ENCODE measurements around the gene IL2RA. TPM values are rescaled to one million over a fixed set of nuclear protein-coding genes. Genes with fewer than 3 reads are reported as not detected.

Gene IL2RA
- total and polyA plus RNA-seq, 9 of the 15 experiments (the other 6 are each of a cell fraction or from before 2014, with no cell fraction given) = 0.95 TPM; not detected in 8

- ATAC-seq = no peak
- intact Hi-C loops (cut with micrococcal nuclease) = no loop called here
- no peak overlapping the region for H3K4me2 ChIP-seq (ENCODE audit: insufficient read depth, low read length)
- no peak for DNase-seq (ENCODE audit: extremely low read depth in 1 of 4, low spot score in 3 of 4)
- POLR2A ChIA-PET = interaction anchor here (0.6 kb wide), 1 partner anchor 54 kb away, joined by 3 read pairs; no protein-coding TSS in a partner anchor
- H3K27ac ChIP-seq (ENCODE audit: extremely low read depth, low read depth, low read length) = no peak overlapping the region
- H3K4me3 ChIP-seq = no peak overlapping the region
- no peak for FAIRE-seq
- H3K9me3 ChIP-seq (replicated peaks; ENCODE audit: control insufficient read depth, insufficient read depth, low read depth, low read length) = no peaks in the 10 kb centered on the region
- in situ Hi-C loops (cut with MboI) = no loop called here
- no peak overlapping the region for H2AFZ ChIP-seq (ENCODE audit: low read depth, low read length)
- peaks cover 86% of the 10 kb centered on the region for H3K79me2 ChIP-seq (ENCODE audit: control insufficient read depth, insufficient read depth, low read length)
- peaks cover 21% of the 10 kb centered on the region for H4K20me1 ChIP-seq (replicated peaks; ENCODE audit: control insufficient read depth, insufficient read depth, low read length)
- no peaks in the 10 kb centered on the region for H3K27me3 ChIP-seq (ENCODE audit: control insufficient read depth in 2 of 2, insufficient read depth in 2 of 2, low read length in 2 of 2)
- peaks cover 82% of the 10 kb centered on the region for H3K36me3 ChIP-seq (ENCODE audit: control insufficient read depth, insufficient read depth, low read length)
- BruUV-seq (replicated peaks) = no TSS peak
- H3K9ac ChIP-seq (ENCODE audit: insufficient read depth in 1 of 2, low read depth in 2 of 2, low read length in 2 of 2) = no peak overlapping the region
- 97% methylated on average over 7 of the region's 7 CpGs for whole genome bisulfite sequencing (ENCODE audit: insufficient coverage, low coverage, missing lambda C conversion rate)
- CTCF ChIA-PET (ENCODE audit: low intra/inter-chr PET ratio) = no interaction called here
- H3K9me1 ChIP-seq (ENCODE audit: control insufficient read depth, insufficient read depth, low read length) = no peaks in the 10 kb centered on the region
- peaks cover 4 to 12% of the 10 kb centered on the region in 2 experiments; a peak in 3 of 5 replicates for H3K4me1 ChIP-seq (replicated peaks in 1 of 2; ENCODE audit: control insufficient read depth in 2 of 2, insufficient read depth in 2 of 2, low read length in 2 of 2)
- TF ChIP-seq PRMT5 (CRISPR knock-in tag; IDR thresholded peaks at IDR 0.05) (no peak), HNRNPLL (IDR thresholded peaks at IDR 0.05; ENCODE audit: low read depth, low read length, poor library complexity, severe bottlenecking) (no peak), CTBP1 (IDR thresholded peaks at IDR 0.05; ENCODE audit: borderline replicate concordance) (no peak), ZBTB40 (IDR thresholded peaks at IDR 0.05) (no peak), ZBTB40 (CRISPR knock-in tag; IDR thresholded peaks at IDR 0.05) (no peak), ZNF197 (CRISPR knock-in tag; IDR thresholded peaks at IDR 0.05; ENCODE audit: low read depth) (no peak), CREB5 (CRISPR knock-in tag; IDR thresholded peaks at IDR 0.05) (no peak), STAT6 (CRISPR knock-in tag; IDR thresholded peaks at IDR 0.05) (no peak)
Observed at GRCh38 chr10:6098156-6098555, 36.0 kb upstream of the IL2RA start.
